ENCODE data around the gene MFN1. TPM values are rescaled to one million over a fixed set of nuclear protein-coding genes. Genes with fewer than 3 reads are reported as not detected.
"Not testable (repeated sequence)": the region's sequence is repeated elsewhere in the genome, so short reads cannot be mapped to it uniquely, and the experiment has no call there.

Gene MFN1
- total RNA-seq, 1 experiment from 2014 or later = 45.2 TPM

GRCh38 chr3:179304605-179305004, 42.9 kb upstream of the MFN1 start:
- Histone ChIP-seq H3K4me1 (ENCODE audit: insufficient read depth, low read length) (no peaks in the 10 kb centered on the region; the same call in 1 of the 2 replicates), H3K4me2 (ENCODE audit: insufficient read depth, insufficient read length, low read length) (no peak overlapping the region)

GRCh38 chr3:179307362-179307761, 40.1 kb upstream of the MFN1 start:
- not testable (repeated sequence) for H3K14ac ChIP-seq (ENCODE audit: insufficient read depth, low read length); H3K23ac ChIP-seq (ENCODE audit: insufficient read length, low read depth, low read length); H4K20me1 ChIP-seq (ENCODE audit: control insufficient read depth, insufficient read depth, insufficient read length); H4K91ac ChIP-seq (ENCODE audit: insufficient read length, low read depth, low read length); H3K4me1 Mint-ChIP-seq; H4K5ac ChIP-seq (ENCODE audit: insufficient read length, low read depth, low read length); H4K8ac ChIP-seq (replicated peaks; ENCODE audit: insufficient read length, low read depth, low read length); H2BK15ac ChIP-seq (ENCODE audit: low read depth, low read length); H3K27me3 ChIP-seq (ENCODE audit: insufficient read depth, low read length); H3K79me2 ChIP-seq (ENCODE audit: insufficient read depth, low read length); H3K4me1 ChIP-seq (ENCODE audit: insufficient read depth, low read length); H3K9me3 Mint-ChIP-seq; H3K36me3 Mint-ChIP-seq (ENCODE audit: insufficient read depth in 1 of 3, low read depth in 3 of 3); H3K18ac ChIP-seq (ENCODE audit: insufficient read length, low read depth, low read length); H3K79me1 ChIP-seq (ENCODE audit: insufficient read depth, low read depth, low read length, poor library complexity, severe bottlenecking); DNase-seq; H2BK20ac ChIP-seq (ENCODE audit: low read depth, low read length, poor library complexity, severe bottlenecking); H3K4ac ChIP-seq (ENCODE audit: low read depth, low read length); H2BK5ac ChIP-seq (ENCODE audit: insufficient read length, low read length); H3K4me2 ChIP-seq (ENCODE audit: insufficient read depth, insufficient read length, low read length); H2BK12ac ChIP-seq (ENCODE audit: insufficient read length, low read depth, low read length); H2AK5ac ChIP-seq (ENCODE audit: insufficient read length, low read length); H2BK120ac ChIP-seq (ENCODE audit: low read depth, low read length, poor library complexity, severe bottlenecking); H3K27me3 Mint-ChIP-seq (ENCODE audit: low read depth); H2AFZ ChIP-seq (ENCODE audit: low read length); H3T11ph ChIP-seq (ENCODE audit: low read length); H3K9ac ChIP-seq (ENCODE audit: extremely low read depth, insufficient read length, low read length); H3K9me3 ChIP-seq (ENCODE audit: control insufficient read depth, low read depth, low read length); H3K27ac ChIP-seq (ENCODE audit: insufficient read length, low read depth, low read length); H3K23me2 ChIP-seq (ENCODE audit: insufficient read length, low read depth, low read length, poor library complexity, severe bottlenecking); H3K56ac ChIP-seq (ENCODE audit: insufficient read length, low read depth, low read length); H3K27ac Mint-ChIP-seq; H3K4me3 Mint-ChIP-seq
- WGBS (ENCODE audit: extremely low coverage, insufficient read length, low lambda C conversion rate) = no CpG with 5 or more reads among the region's 2 CpGs

More at GRCh38 chr3:179304605-179305004, 42.9 kb upstream of the MFN1 start:
- Histone ChIP-seq H3K79me1 (ENCODE audit: insufficient read depth, low read depth, low read length, poor library complexity, severe bottlenecking) (no peaks in the 10 kb centered on the region), H4K20me1 (ENCODE audit: control insufficient read depth, insufficient read depth, insufficient read length) (no peaks in the 10 kb centered on the region), H2BK5ac (ENCODE audit: insufficient read length, low read length) (no peak overlapping the region), H3T11ph (ENCODE audit: low read length) (no peak overlapping the region), H3K14ac (ENCODE audit: insufficient read depth, low read length) (no peak overlapping the region), H3K4ac (ENCODE audit: low read depth, low read length) (no peak overlapping the region), H2BK12ac (ENCODE audit: insufficient read length, low read depth, low read length) (no peak overlapping the region), H2BK15ac (ENCODE audit: low read depth, low read length) (no peak overlapping the region), H3K79me2 (ENCODE audit: insufficient read depth, low read length) (no peaks in the 10 kb centered on the region), H3K18ac (ENCODE audit: insufficient read length, low read depth, low read length) (no peak overlapping the region), H3K56ac (ENCODE audit: insufficient read length, low read depth, low read length) (no peak overlapping the region), H4K8ac (replicated peaks; ENCODE audit: insufficient read length, low read depth, low read length) (no peak overlapping the region), H2AK5ac (ENCODE audit: insufficient read length, low read length) (no peak overlapping the region), H3K9me3 (ENCODE audit: control insufficient read depth, low read depth, low read length) (no peaks in the 10 kb centered on the region), H4K5ac (ENCODE audit: insufficient read length, low read depth, low read length) (no peak overlapping the region), H3K9ac (ENCODE audit: extremely low read depth, insufficient read length, low read length) (no peak overlapping the region), H4K91ac (ENCODE audit: insufficient read length, low read depth, low read length) (no peak overlapping the region), H3K23ac (ENCODE audit: insufficient read length, low read depth, low read length) (no peak overlapping the region), H2BK20ac (ENCODE audit: low read depth, low read length, poor library complexity, severe bottlenecking) (no peak overlapping the region), H2BK120ac (ENCODE audit: low read depth, low read length, poor library complexity, severe bottlenecking) (no peak overlapping the region), H2AFZ (ENCODE audit: low read length) (no peak overlapping the region), H3K27ac (ENCODE audit: insufficient read length, low read depth, low read length) (no peak overlapping the region), H3K27me3 (ENCODE audit: insufficient read depth, low read length) (no peaks in the 10 kb centered on the region), H3K23me2 (ENCODE audit: insufficient read length, low read depth, low read length, poor library complexity, severe bottlenecking) (no peaks in the 10 kb centered on the region)
- DNase-seq = no peak
- Mint-ChIP-seq H3K9me3 (peaks cover 0 to 2% of the 10 kb centered on the region in 2 experiments; a peak in 2 of 5 replicates), H3K36me3 (ENCODE audit: insufficient read depth in 1 of 3, low read depth in 3 of 3) (peaks cover 0 to 2% (median under 1%) of the 10 kb centered on the region in 3 experiments; a peak in 2 of 7 replicates), H3K4me1 (peaks cover 3 to 4% of the 10 kb centered on the region in 2 experiments; a peak in 3 of 4 replicates), H3K27ac (no peak overlapping the region), H3K27me3 (ENCODE audit: low read depth) (no peaks in the 10 kb centered on the region), H3K4me3 (no peak overlapping the region)
- TF ChIP-seq CTCF (conservative IDR thresholded peaks at IDR 0.05) = no peak
- WGBS (ENCODE audit: extremely low coverage, insufficient read length, low lambda C conversion rate) = no CpG with 5 or more reads among the region's 2 CpGs
